HEK293 (cell line): Measurements from ENCODE around the gene GTF2F2.

ENCODE experiments used
- BCL11B ChIP-seq: fragments of 450-650 bp; formaldehyde crosslinking; IDR thresholded peaks from 2 replicates; pipeline ENCODE4 v1.5.1; 2016; ENCODE audit warnings: low read depth, missing biosample characterization, missing genetic modification characterization
- FEZF1 ChIP-seq: fragments of 450-650 bp; formaldehyde crosslinking; IDR thresholded peaks from 2 replicates; pipeline ENCODE4 v1.5.1; 2016; ENCODE audit warnings: missing biosample characterization, missing genetic modification characterization
- KLF10 ChIP-seq: fragments of 450-650 bp; IDR thresholded peaks from 2 replicates; pipeline ENCODE4 v1.5.1; 2018; ENCODE audit warnings: missing biosample characterization, mild to moderate bottlenecking, missing genetic modification characterization
- MYNN ChIP-seq: fragments of 450-650 bp; formaldehyde crosslinking; IDR thresholded peaks from 2 replicates; pipeline ENCODE4 v1.5.1; 2016; ENCODE audit warnings: missing biosample characterization, missing genetic modification characterization, borderline replicate concordance
- SP7 ChIP-seq: fragments of 450-650 bp; formaldehyde crosslinking; IDR thresholded peaks from 2 replicates; pipeline ENCODE4 v1.5.1; 2016; ENCODE audit warnings: missing biosample characterization, missing genetic modification characterization
- ZNF133 ChIP-seq: fragments of 450-650 bp; formaldehyde crosslinking; IDR thresholded peaks from 2 replicates; pipeline ENCODE4 v1.5.1; 2016; ENCODE audit warnings: missing biosample characterization, missing genetic modification characterization
- ZNF140 ChIP-seq: fragments of 450-650 bp; formaldehyde crosslinking; IDR thresholded peaks from 2 replicates; pipeline ENCODE4 v1.5.1; 2016; ENCODE audit warnings: missing biosample characterization, missing genetic modification characterization
- ZNF155 ChIP-seq: fragments of 450-650 bp; formaldehyde crosslinking; IDR thresholded peaks from 2 replicates; pipeline ENCODE4 v1.5.1; 2016; ENCODE audit warnings: missing biosample characterization, missing genetic modification characterization
- ZNF157 ChIP-seq: fragments of 450-650 bp; formaldehyde crosslinking; IDR thresholded peaks from 2 replicates; pipeline ENCODE4 v1.5.1; 2016; ENCODE audit warnings: missing biosample characterization, missing genetic modification characterization
- ZNF175 ChIP-seq: fragments of 450-650 bp; formaldehyde crosslinking; IDR thresholded peaks from 2 replicates; pipeline ENCODE4 v1.5.1; 2016; ENCODE audit warnings: missing biosample characterization, missing genetic modification characterization
- ZNF19 ChIP-seq: fragments of 450-650 bp; formaldehyde crosslinking; IDR thresholded peaks from 2 replicates; pipeline ENCODE4; 2016; ENCODE audit warnings: missing biosample characterization, missing genetic modification characterization, low read depth
- ZNF221 ChIP-seq: fragments of 450-650 bp; formaldehyde crosslinking; IDR thresholded peaks from 2 replicates; pipeline ENCODE4 v1.5.1; 2017; ENCODE audit warnings: missing biosample characterization, missing genetic modification characterization, borderline replicate concordance
- ZNF354C ChIP-seq: fragments of 450-650 bp; formaldehyde crosslinking; IDR thresholded peaks from 2 replicates; pipeline ENCODE4 v1.5.1; 2016; ENCODE audit warnings: missing biosample characterization, missing genetic modification characterization, low read depth, borderline replicate concordance
- ZNF362 ChIP-seq: fragments of 450-650 bp; formaldehyde crosslinking; IDR thresholded peaks from 2 replicates; pipeline ENCODE4 v1.5.1; 2016; ENCODE audit warnings: missing biosample characterization, missing genetic modification characterization
- ZNF394 ChIP-seq: fragments of 450-650 bp; formaldehyde crosslinking; IDR thresholded peaks from 2 replicates; pipeline ENCODE4 v1.5.1; 2016; ENCODE audit warnings: missing biosample characterization, missing genetic modification characterization, mild to moderate bottlenecking, moderate library complexity, borderline replicate concordance
- ZNF473 ChIP-seq: fragments of 450-650 bp; formaldehyde crosslinking; IDR thresholded peaks from 2 replicates; pipeline ENCODE4 v1.5.1; 2017; ENCODE audit warnings: missing biosample characterization, missing genetic modification characterization
- ZNF501 ChIP-seq: fragments of 450-650 bp; formaldehyde crosslinking; IDR thresholded peaks from 2 replicates; pipeline ENCODE4 v1.5.1; 2016; ENCODE audit warnings: missing biosample characterization, missing genetic modification characterization
- ZNF514 ChIP-seq: fragments of 450-650 bp; formaldehyde crosslinking; IDR thresholded peaks from 2 replicates; pipeline ENCODE4 v1.5.1; 2016; ENCODE audit warnings: missing biosample characterization, missing genetic modification characterization
- ZNF544 ChIP-seq: fragments of 450-650 bp; formaldehyde crosslinking; IDR thresholded peaks from 2 replicates; pipeline ENCODE4 v1.5.0; 2017; ENCODE audit warnings: missing biosample characterization, missing genetic modification characterization
- ZNF558 ChIP-seq: fragments of 450-650 bp; formaldehyde crosslinking; IDR thresholded peaks from 2 replicates; pipeline ENCODE4 v1.5.1; 2016; ENCODE audit warnings: missing biosample characterization, missing genetic modification characterization
- ZNF610 ChIP-seq: fragments of 450-650 bp; formaldehyde crosslinking; IDR thresholded peaks from 2 replicates; pipeline ENCODE4 v1.5.1; 2016; ENCODE audit warnings: missing biosample characterization, missing genetic modification characterization, borderline replicate concordance
- ZNF776 ChIP-seq: fragments of 450-650 bp; formaldehyde crosslinking; IDR thresholded peaks from 2 replicates; pipeline ENCODE4 v1.5.0; 2017; ENCODE audit warnings: missing biosample characterization, missing genetic modification characterization, borderline replicate concordance
- ZNF791 ChIP-seq: fragments of 450-650 bp; formaldehyde crosslinking; IDR thresholded peaks from 2 replicates; pipeline ENCODE4 v1.5.1; 2016; ENCODE audit warnings: missing biosample characterization, missing genetic modification characterization
- ZNF837 ChIP-seq: fragments of 450-650 bp; formaldehyde crosslinking; IDR thresholded peaks from 2 replicates; pipeline ENCODE4 v1.5.1; 2016; ENCODE audit warnings: missing biosample characterization, missing genetic modification characterization
- ZSCAN16 ChIP-seq: fragments of 450-650 bp; formaldehyde crosslinking; IDR thresholded peaks from 2 replicates; pipeline ENCODE4 v1.5.1; 2016; ENCODE audit warnings: missing biosample characterization, missing genetic modification characterization
- ZSCAN30 ChIP-seq: fragments of 450-650 bp; IDR thresholded peaks from 2 replicates; pipeline ENCODE4 v1.5.1; 2018; ENCODE audit warnings: missing biosample characterization, mild to moderate bottlenecking, missing genetic modification characterization, moderate library complexity
- TF ChIP-seq, protein P1 (sequence below): fragments of 450-650 bp; formaldehyde crosslinking; IDR thresholded peaks from 2 replicates; pipeline ENCODE4 v1.5.1; 2017; ENCODE audit warnings: missing biosample characterization, missing genetic modification characterization
- TF ChIP-seq, protein P2 (sequence below): fragments of 450-650 bp; IDR thresholded peaks from 2 replicates; pipeline ENCODE4 v1.5.1; 2018; ENCODE audit warnings: missing biosample characterization, missing genetic modification characterization
- TF ChIP-seq, protein P3 (sequence below): fragments of 450-650 bp; formaldehyde crosslinking; IDR thresholded peaks from 2 replicates; pipeline ENCODE4 v1.5.1; 2016; ENCODE audit warnings: missing biosample characterization, missing genetic modification characterization
- TF ChIP-seq, protein P4 (sequence below): fragments of 450-650 bp; formaldehyde crosslinking; IDR thresholded peaks from 2 replicates; pipeline ENCODE4 v1.5.1; 2016; ENCODE audit warnings: missing biosample characterization, missing genetic modification characterization

GTF2F2 gene

GRCh38 chr13:45178349-45179162 lies 58.2 kb downstream of the GTF2F2 start (continued):
- TF ChIP-seq, protein P1, sequence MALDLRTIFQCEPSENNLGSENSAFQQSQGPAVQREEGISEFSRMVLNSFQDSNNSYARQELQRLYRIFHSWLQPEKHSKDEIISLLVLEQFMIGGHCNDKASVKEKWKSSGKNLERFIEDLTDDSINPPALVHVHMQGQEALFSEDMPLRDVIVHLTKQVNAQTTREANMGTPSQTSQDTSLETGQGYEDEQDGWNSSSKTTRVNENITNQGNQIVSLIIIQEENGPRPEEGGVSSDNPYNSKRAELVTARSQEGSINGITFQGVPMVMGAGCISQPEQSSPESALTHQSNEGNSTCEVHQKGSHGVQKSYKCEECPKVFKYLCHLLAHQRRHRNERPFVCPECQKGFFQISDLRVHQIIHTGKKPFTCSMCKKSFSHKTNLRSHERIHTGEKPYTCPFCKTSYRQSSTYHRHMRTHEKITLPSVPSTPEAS = peak; percentile 40; the same call in 1 of the 2 replicates
- TF ChIP-seq, protein P2, sequence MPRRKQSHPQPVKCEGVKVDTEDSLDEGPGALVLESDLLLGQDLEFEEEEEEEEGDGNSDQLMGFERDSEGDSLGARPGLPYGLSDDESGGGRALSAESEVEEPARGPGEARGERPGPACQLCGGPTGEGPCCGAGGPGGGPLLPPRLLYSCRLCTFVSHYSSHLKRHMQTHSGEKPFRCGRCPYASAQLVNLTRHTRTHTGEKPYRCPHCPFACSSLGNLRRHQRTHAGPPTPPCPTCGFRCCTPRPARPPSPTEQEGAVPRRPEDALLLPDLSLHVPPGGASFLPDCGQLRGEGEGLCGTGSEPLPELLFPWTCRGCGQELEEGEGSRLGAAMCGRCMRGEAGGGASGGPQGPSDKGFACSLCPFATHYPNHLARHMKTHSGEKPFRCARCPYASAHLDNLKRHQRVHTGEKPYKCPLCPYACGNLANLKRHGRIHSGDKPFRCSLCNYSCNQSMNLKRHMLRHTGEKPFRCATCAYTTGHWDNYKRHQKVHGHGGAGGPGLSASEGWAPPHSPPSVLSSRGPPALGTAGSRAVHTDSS = no peak
- peak; percentile 75 for TF ChIP-seq FEZF1 (tag by site-specific recombination)
- no peak for TF ChIP-seq ZNF514 (tag by site-specific recombination)
- no peak for TF ChIP-seq ZNF155 (tag by site-specific recombination)
- no peak for TF ChIP-seq ZSCAN16 (tag by site-specific recombination)
- no peak for TF ChIP-seq ZNF19 (tag by site-specific recombination)
- no peak for TF ChIP-seq ZNF157 (tag by site-specific recombination)
- 0 out of 2 replicates have a peak, but pooled peaks have one; percentile 38 for TF ChIP-seq ZNF610 (tag by site-specific recombination)
- TF ChIP-seq KLF10 = peak; percentile 82
- TF ChIP-seq ZNF837 (tag by site-specific recombination) = no peak
- TF ChIP-seq ZNF501 (tag by site-specific recombination) = peak; percentile 65
- peak; percentile 86 for TF ChIP-seq BCL11B (tag by site-specific recombination)
- 0 out of 2 replicates have a peak, but pooled peaks have one; percentile 7 for TF ChIP-seq ZSCAN30 (tag by site-specific recombination)
- peak; percentile 88; the same call in 1 of the 2 replicates for TF ChIP-seq ZNF362 (tag by site-specific recombination)
- TF ChIP-seq ZNF133 (tag by site-specific recombination) = no peak
- no peak for TF ChIP-seq ZNF175 (tag by site-specific recombination)
- TF ChIP-seq ZNF473 (tag by site-specific recombination) = no peak
- TF ChIP-seq ZNF221 (tag by site-specific recombination) = no peak
- no peak for TF ChIP-seq ZNF791
- TF ChIP-seq ZNF544 (tag by site-specific recombination) = no peak
- TF ChIP-seq MYNN = 0 out of 2 replicates have a peak, but pooled peaks have one; percentile 38
- TF ChIP-seq, protein P3, sequence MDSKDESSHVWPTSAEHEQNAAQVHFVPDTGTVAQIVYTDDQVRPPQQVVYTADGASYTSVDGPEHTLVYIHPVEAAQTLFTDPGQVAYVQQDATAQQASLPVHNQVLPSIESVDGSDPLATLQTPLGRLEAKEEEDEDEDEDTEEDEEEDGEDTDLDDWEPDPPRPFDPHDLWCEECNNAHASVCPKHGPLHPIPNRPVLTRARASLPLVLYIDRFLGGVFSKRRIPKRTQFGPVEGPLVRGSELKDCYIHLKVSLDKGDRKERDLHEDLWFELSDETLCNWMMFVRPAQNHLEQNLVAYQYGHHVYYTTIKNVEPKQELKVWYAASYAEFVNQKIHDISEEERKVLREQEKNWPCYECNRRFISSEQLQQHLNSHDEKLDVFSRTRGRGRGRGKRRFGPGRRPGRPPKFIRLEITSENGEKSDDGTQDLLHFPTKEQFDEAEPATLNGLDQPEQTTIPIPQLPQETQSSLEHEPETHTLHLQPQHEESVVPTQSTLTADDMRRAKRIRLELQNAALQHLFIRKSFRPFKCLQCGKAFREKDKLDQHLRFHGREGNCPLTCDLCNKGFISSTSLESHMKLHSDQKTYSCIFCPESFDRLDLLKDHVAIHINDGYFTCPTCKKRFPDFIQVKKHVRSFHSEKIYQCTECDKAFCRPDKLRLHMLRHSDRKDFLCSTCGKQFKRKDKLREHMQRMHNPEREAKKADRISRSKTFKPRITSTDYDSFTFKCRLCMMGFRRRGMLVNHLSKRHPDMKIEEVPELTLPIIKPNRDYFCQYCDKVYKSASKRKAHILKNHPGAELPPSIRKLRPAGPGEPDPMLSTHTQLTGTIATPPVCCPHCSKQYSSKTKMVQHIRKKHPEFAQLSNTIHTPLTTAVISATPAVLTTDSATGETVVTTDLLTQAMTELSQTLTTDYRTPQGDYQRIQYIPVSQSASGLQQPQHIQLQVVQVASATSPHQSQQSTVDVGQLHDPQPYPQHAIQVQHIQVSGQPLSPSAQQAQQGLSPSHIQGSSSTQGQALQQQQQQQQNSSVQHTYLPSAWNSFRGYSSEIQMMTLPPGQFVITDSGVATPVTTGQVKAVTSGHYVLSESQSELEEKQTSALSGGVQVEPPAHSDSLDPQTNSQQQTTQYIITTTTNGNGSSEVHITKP (tag by site-specific recombination) = peak; percentile 49; the same call in 1 of the 2 replicates
- TF ChIP-seq ZNF776 = no peak
- TF ChIP-seq ZNF394 = peak; percentile 55; the same call in 1 of the 2 replicates
- peak; percentile 89; the same call in 1 of the 2 replicates for TF ChIP-seq ZNF558
- no peak for TF ChIP-seq ZNF354C
- peak; percentile 78 for TF ChIP-seq SP7 (tag by site-specific recombination)
- TF ChIP-seq, protein P4, sequence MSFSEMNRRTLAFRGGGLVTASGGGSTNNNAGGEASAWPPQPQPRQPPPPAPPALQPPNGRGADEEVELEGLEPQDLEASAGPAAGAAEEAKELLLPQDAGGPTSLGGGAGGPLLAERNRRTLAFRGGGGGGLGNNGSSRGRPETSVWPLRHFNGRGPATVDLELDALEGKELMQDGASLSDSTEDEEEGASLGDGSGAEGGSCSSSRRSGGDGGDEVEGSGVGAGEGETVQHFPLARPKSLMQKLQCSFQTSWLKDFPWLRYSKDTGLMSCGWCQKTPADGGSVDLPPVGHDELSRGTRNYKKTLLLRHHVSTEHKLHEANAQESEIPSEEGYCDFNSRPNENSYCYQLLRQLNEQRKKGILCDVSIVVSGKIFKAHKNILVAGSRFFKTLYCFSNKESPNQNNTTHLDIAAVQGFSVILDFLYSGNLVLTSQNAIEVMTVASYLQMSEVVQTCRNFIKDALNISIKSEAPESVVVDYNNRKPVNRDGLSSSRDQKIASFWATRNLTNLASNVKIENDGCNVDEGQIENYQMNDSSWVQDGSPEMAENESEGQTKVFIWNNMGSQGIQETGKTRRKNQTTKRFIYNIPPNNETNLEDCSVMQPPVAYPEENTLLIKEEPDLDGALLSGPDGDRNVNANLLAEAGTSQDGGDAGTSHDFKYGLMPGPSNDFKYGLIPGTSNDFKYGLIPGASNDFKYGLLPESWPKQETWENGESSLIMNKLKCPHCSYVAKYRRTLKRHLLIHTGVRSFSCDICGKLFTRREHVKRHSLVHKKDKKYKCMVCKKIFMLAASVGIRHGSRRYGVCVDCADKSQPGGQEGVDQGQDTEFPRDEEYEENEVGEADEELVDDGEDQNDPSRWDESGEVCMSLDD (tag by site-specific recombination) = no peak
- no peak for TF ChIP-seq ZNF140 (tag by site-specific recombination)
